GM12873 (cell line): Measurements from ENCODE around the gene LRP5.

ENCODE experiments used
- TF ChIP-seq, protein P1 (sequence below): IDR thresholded peaks from 2 replicates; pipeline ENCODE4 v1.5.1; 2012; ENCODE audit warnings: low read depth, mild to moderate bottlenecking, moderate library complexity, low read length, control low read depth; ENCODE audit not compliant: insufficient read depth; ENCODE audit errors: missing control alignments

Gene LRP5

DNA sequence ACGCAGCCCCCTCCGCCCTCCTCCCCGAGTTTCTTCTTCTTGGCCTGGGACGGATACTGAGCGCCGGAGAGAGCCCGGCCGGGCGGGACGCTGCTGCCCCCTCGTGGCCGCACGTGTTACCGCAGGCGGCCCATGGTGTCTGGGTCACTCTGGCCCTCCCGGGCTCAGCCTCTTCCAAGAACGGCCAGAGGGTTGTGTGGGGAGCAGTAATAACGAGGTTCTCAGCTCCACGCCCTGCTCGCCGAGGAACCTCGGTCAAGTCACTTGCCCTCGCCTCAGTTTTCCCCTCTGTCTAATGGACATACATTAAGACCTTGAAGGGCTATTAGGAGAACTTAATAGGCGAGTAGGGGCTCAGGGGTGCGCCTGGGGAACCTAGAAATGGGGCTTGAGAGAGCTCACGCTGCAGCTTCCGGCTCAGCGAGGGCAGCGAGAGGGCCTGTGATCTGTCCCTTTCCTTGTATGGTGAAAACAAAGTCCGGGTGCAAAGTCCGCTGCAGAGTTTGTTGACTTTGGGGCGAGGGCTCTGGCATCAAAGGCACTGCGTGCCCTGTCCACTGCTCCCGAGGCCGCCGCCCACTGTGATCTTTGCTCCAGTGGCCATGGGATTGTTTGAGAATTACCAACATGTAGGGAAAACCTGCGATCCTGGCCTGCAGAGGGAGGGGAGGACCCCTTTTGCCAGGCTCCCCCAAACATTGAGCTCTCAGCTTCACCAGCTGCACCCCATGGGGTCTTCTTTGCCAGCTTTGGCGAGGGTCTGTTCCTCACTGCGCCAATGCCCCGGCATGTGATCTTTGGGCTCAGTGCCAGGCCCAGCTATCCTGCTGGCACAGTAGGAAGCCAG, 14.4 kb upstream of the LRP5 start:
- TF ChIP-seq, protein P1, sequence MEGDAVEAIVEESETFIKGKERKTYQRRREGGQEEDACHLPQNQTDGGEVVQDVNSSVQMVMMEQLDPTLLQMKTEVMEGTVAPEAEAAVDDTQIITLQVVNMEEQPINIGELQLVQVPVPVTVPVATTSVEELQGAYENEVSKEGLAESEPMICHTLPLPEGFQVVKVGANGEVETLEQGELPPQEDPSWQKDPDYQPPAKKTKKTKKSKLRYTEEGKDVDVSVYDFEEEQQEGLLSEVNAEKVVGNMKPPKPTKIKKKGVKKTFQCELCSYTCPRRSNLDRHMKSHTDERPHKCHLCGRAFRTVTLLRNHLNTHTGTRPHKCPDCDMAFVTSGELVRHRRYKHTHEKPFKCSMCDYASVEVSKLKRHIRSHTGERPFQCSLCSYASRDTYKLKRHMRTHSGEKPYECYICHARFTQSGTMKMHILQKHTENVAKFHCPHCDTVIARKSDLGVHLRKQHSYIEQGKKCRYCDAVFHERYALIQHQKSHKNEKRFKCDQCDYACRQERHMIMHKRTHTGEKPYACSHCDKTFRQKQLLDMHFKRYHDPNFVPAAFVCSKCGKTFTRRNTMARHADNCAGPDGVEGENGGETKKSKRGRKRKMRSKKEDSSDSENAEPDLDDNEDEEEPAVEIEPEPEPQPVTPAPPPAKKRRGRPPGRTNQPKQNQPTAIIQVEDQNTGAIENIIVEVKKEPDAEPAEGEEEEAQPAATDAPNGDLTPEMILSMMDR = peak; percentile 93

DNA sequence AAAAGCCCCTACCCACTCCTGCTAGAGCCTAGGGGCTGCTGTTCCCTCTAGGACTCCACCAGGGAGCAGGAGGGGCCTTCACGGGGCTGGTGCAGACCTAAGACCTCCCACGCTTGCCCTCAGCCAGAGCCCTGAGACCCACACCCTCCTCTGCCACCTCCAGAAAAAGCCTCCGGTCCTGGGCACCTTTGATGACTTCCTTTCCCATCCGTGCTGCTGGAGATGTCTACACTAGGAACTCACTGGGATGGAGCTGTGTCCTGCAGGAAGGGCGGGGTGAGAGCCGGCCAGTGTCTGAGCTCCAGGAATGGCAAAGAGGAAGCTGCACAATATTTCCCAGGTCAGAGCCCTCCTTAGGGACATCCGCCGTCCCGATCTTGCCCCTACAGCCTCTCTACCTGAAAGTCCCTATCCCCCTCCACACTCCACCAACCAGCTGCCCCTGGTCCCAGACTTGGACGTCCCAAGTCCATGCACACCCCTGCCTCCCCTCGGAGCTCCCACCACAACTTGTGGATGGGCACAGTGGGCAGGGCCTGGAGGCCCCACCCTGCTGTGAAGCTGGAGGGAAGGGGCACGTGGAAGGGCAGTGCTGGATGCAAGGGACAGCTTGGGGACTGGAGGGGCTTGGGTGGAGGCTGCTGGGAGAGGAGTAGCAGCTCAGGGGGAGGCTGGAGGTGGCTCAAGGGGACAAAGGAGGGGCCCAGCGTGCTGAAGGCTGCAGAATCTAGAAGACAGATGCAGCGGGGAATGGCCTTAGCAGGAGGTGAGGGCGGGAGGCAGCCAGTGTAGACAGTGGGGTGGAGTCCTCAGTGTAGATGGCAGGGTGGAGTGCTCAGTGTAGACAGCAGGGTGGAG, 13.5 kb upstream of the LRP5 start:
- TF ChIP-seq, protein P1 = no peak

DNA sequence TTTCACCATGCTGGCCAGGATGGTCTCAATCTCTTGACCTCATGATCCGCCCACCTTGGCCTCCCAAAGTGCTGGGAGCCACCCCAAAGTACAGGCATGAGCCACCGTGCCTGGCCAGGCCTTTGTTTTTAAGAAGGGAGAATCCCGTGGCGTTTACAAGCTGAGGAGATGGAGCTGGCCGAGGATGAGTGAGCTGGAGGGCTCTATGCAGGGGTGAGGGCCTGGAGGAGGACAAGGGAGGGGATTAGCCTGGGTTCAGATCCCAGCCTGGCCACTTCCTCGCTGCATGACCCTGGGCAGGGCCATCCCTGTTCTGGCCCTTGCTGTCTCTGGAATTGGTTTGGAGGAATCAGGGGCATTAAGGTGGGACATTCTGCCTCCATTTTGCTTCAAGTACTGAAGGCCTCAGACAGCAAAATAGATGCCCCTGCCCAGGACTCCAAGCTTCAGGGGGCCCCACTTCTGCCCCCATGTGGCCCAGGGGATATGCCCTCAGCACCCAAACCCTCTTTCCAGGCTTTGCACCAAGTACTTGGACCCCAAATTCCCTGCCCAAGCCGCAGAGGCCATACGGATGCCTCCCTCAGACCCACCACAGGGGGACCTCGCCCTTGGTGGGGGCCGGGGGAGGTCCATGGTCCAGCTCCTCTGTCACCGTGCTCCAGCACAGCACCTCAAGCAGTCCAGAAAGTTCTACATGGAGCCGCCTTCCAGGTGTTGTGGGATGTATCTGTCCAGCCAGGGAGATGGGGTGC, 12.1 kb upstream of the LRP5 start:
- TF ChIP-seq, protein P1 = peak; percentile 29

- TF ChIP-seq, protein P1 = no peak
Observed at GRCh38 chr11:68302256-68302655, 10.1 kb upstream of the LRP5 start.

- TF ChIP-seq, protein P1 = no peak
Observed at GRCh38 chr11:68302670-68303069, 9.7 kb upstream of the LRP5 start.

DNA sequence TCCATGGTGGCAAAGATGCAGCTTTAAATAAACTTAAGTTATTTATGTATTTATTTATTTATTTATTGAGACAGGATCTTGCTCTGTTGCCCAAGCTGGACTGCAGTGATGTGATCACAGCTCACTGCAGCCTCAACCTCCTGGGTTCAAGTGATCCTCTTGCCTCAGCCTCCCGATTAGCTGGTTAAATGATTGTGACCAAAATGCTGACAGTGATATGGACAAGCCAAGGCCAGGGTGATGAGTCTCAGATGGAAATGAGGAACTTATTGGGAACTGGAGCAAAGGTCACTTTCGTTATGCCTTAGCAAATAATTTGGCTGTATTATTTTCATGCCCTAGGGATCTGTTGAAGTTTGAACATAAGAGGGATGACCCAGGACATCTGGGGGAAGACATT, 9.3 kb upstream of the LRP5 start:
- TF ChIP-seq, protein P1 = no peak
